ENCODE results near the gene MRC2. TPM values are rescaled to one million over a fixed set of nuclear protein-coding genes. Genes with fewer than 3 reads are reported as not detected.

Gene MRC2
- total and polyA plus RNA-seq, 9 donors: 12.9 to 134 (median 90.2) TPM

DNA sequence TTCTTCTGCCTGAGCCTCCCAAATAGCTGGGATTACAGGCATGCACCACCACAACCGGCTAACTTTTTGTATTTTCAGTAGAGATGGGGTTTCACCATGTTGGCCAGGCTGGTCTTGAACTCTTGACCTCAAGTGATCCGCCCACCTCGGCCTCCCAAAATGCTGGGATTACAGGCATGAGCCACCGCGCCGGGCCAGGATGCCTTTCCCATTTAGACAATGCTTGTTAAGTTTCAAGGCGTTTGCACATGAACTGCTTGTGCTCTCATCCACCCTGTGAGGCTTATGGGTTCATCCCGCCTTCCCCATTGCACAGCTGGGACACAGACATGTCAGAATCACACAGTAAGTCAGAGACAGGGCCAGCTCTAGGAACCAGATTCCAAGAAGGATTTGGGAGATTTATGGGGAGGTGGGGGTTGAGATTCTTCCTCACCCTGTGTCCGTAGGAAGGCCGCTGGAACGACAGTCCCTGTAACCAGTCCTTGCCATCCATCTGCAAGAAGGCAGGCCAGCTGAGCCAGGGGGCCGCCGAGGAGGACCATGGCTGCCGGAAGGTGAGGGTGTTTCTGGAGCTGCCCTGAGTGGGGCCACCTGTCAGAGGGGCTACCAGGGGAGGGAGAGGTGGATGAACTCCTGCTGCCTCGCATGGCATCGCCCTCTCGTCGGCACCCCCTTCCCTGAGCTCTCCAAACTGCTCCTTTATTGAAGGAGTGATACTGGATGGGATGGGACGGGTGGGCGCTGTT lies 46.3 kb downstream of the MRC2 start:
- TF ChIP-seq, protein P1, sequence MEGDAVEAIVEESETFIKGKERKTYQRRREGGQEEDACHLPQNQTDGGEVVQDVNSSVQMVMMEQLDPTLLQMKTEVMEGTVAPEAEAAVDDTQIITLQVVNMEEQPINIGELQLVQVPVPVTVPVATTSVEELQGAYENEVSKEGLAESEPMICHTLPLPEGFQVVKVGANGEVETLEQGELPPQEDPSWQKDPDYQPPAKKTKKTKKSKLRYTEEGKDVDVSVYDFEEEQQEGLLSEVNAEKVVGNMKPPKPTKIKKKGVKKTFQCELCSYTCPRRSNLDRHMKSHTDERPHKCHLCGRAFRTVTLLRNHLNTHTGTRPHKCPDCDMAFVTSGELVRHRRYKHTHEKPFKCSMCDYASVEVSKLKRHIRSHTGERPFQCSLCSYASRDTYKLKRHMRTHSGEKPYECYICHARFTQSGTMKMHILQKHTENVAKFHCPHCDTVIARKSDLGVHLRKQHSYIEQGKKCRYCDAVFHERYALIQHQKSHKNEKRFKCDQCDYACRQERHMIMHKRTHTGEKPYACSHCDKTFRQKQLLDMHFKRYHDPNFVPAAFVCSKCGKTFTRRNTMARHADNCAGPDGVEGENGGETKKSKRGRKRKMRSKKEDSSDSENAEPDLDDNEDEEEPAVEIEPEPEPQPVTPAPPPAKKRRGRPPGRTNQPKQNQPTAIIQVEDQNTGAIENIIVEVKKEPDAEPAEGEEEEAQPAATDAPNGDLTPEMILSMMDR (IDR thresholded peaks at IDR 0.05): no peak
- TF ChIP-seq EP300 (IDR thresholded peaks at IDR 0.05) (no peak), POLR2A (IDR thresholded peaks at IDR 0.05) (no peak)
- Histone ChIP-seq H3K36me3 (no peaks in the 10 kb centered on the region), H3K9me3 (no peaks in the 10 kb centered on the region), H3K4me1 (ENCODE audit: insufficient read depth) (no peaks in the 10 kb centered on the region), H3K4me3 (no peak overlapping the region), H3K27ac (no peak overlapping the region), H3K27me3 (no peaks in the 10 kb centered on the region)
- no peak for DNase-seq
- intact Hi-C loops (cut with DNase I): no loop called here
- 69 to 83% (median 79%) methylated on average over 18 to 20 of the region's 20 CpGs for WGBS, 3 donors

DNA sequence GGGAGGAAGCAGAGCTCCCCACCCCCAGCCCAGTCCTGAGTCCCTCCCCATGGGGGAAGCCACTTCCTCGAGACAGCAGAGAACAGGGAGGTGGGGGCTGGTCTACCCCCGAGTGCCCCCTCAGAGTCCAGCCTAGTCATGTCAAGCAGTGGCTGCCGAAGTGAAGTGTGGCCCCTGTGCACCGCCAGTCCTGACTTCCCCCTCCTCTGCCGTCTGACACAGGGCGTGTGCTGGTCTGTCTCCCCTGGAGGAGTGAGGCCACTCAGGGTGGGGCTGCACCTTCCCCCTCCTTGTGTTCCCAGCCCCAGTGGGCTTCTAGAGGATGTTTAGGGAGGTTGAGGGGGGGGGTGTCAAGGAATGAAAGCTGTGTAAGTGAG lies 46.9 kb downstream of the MRC2 start:
- Histone ChIP-seq H3K27me3 (no peaks in the 10 kb centered on the region), H3K9me3 (no peaks in the 10 kb centered on the region), H3K4me1 (ENCODE audit: insufficient read depth) (no peaks in the 10 kb centered on the region), H3K36me3 (no peaks in the 10 kb centered on the region), H3K4me3 (no peak overlapping the region), H3K27ac (no peak overlapping the region)
- intact Hi-C loops (cut with DNase I): no loop called here
- TF ChIP-seq POLR2A (IDR thresholded peaks at IDR 0.05) (no peak), EP300 (IDR thresholded peaks at IDR 0.05) (no peak)
- TF ChIP-seq, protein P1 (IDR thresholded peaks at IDR 0.05): no peak
- 63 to 72% (median 70%) methylated on average over 6 of the region's 6 CpGs for WGBS, 3 donors
- DNase-seq: no peak

DNA sequence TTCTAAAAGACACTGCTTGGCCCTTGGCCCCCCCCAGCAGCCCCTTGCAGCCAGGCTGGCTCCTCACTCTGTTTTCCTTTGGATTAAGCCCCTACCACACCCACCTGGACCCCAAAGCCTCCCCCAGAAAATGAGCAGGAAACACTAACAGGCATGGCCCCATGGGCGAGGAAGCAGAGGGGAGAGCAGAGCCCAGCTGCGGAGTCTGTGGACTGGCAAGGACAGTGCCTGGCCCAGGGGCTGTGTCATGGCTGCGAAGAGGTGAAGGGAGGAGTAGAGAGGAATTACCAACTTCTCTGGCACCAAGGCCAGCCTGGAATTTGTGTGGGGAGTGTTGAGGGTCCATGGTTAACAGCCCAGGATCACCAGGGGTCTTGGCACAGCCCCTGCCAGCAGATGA lies 47.4 kb downstream of the MRC2 start:
- WGBS, 3 donors: 84 to 98% (median 90%) methylated on average over 3 of the region's 3 CpGs
- Histone ChIP-seq H3K4me1 (ENCODE audit: insufficient read depth) (no peaks in the 10 kb centered on the region), H3K9me3 (no peaks in the 10 kb centered on the region), H3K4me3 (no peak overlapping the region), H3K27me3 (no peaks in the 10 kb centered on the region), H3K36me3 (no peaks in the 10 kb centered on the region), H3K27ac (peak overlapping the region in 1 of 2 donors; percentile 2)
- TF ChIP-seq, protein P1 (IDR thresholded peaks at IDR 0.05): no peak
- TF ChIP-seq POLR2A (IDR thresholded peaks at IDR 0.05) (no peak), EP300 (IDR thresholded peaks at IDR 0.05) (no peak)
- no peak for DNase-seq
- intact Hi-C loops (cut with DNase I): no loop called here

DNA sequence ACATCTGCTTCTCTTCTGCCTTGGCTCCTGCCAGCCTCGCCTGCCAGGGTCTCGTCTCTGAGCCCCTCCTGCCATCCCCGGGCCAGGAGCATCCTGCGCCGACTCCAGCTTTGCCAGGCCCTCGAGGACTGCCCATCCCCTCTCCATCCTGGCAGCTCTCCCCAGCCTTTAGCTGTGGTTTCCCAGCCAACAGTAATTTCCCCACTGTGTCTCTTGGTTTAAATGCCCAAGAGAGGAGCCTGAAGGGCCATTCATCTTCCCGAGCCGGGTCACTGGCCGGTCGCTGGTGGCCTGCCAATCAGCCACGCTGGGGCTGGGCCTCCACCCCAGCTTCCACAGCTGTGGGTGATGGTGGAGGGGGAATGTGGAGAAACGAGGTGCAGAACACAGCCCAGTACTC lies 47.8 kb downstream of the MRC2 start:
- WGBS, 3 donors: 62 to 70% (median 63%) methylated on average over 12 of the region's 12 CpGs
- Histone ChIP-seq H3K27me3 (no peaks in the 10 kb centered on the region), H3K9me3 (no peaks in the 10 kb centered on the region), H3K4me3 (no peak overlapping the region), H3K4me1 (ENCODE audit: insufficient read depth) (no peaks in the 10 kb centered on the region), H3K36me3 (no peaks in the 10 kb centered on the region), H3K27ac (peak overlapping the region in 1 of 2 donors; percentile 2)
- DNase-seq: peak in 1 of 5 donors; percentile 26
- TF ChIP-seq, protein P1 (IDR thresholded peaks at IDR 0.05): no peak
- TF ChIP-seq POLR2A (IDR thresholded peaks at IDR 0.05) (no peak), EP300 (IDR thresholded peaks at IDR 0.05) (no peak)
- intact Hi-C loops (cut with DNase I): no loop called here
